GM19099 (cell line): ENCODE measurements around the gene ZFYVE28.

Experiments used
- POLR2A ChIP-seq: IDR thresholded peaks from 3 replicates; pipeline ENCODE4 v1.6.1; 2011; ENCODE audit warnings: low read depth; ENCODE audit not compliant: insufficient read length; ENCODE audit errors: extremely low read depth

The ZFYVE28 gene

GRCh38 chr4:2438822-2439718 lies 20.6 kb upstream of the ZFYVE28 start:
- no peak for TF ChIP-seq POLR2A

- no peak for TF ChIP-seq POLR2A
These were observed 19.2 kb upstream of the ZFYVE28 start for GRCh38 chr4:2437475-2438215.

GRCh38 chr4:2436761-2437474 lies 18.5 kb upstream of the ZFYVE28 start:
- TF ChIP-seq POLR2A, result no peak

- no peak for TF ChIP-seq POLR2A
These were observed 17.9 kb upstream of the ZFYVE28 start for GRCh38 chr4:2436301-2436700.

- TF ChIP-seq POLR2A, result no peak
These were observed 16.0 kb upstream of the ZFYVE28 start for GRCh38 chr4:2434420-2434819.

GRCh38 chr4:2433609-2434350 lies 15.3 kb upstream of the ZFYVE28 start:
- no peak for TF ChIP-seq POLR2A

GRCh38 chr4:2432991-2433530 lies 14.6 kb upstream of the ZFYVE28 start:
- TF ChIP-seq POLR2A, result no peak

GRCh38 chr4:2432004-2432403 lies 13.6 kb upstream of the ZFYVE28 start:
- no peak for TF ChIP-seq POLR2A

- no peak for TF ChIP-seq POLR2A
These were observed 10.2 kb upstream of the ZFYVE28 start for GRCh38 chr4:2428496-2429213.

- no peak for TF ChIP-seq POLR2A
These were observed 9.2 kb upstream of the ZFYVE28 start for GRCh38 chr4:2427383-2428334.

GRCh38 chr4:2426711-2427275 lies 8.3 kb upstream of the ZFYVE28 start:
- TF ChIP-seq POLR2A, result no peak

GRCh38 chr4:2426069-2426397 lies 7.6 kb upstream of the ZFYVE28 start:
- TF ChIP-seq POLR2A, result no peak
